PC-9 (cell line): ENCODE results near the gene BRD4. TPM values are rescaled to one million over a fixed set of nuclear protein-coding genes. Genes with fewer than 3 reads are reported as not detected.

ENCODE experiments used
- BruUV-seq: library from RNA; stranded (reverse); fragments of 400-500 nt; replicated peaks from 2 replicates; lab custom pipeline; 2021; lab: Mats Ljungman, UMichigan
- CTCF ChIA-PET: fragments of 300-600 bp; sonication (Branson Sonifier 250); formaldehyde crosslinking; loops from one replicate; lab custom pipeline; 2022; ENCODE audit warnings: antibody characterized with exemption; lab: Charles Lee
- POLR2A ChIA-PET: fragments of 300-600 bp; sonication (Branson Sonifier 250); formaldehyde crosslinking; loops from one replicate; lab custom pipeline; 2022; ENCODE audit warnings: antibody characterized with exemption; ENCODE audit not compliant: unreplicated experiment; lab: Charles Lee
- DNase-seq, 2 experiments: peaks; one replicate each; pipeline versions ENCODE4 v3.0.0 to v3.0.0-alpha.2; 2015 to 2022; ENCODE audit warnings: mixed read lengths in 1 of 2
- H2AFZ ChIP-seq: fragments of 200-600 bp; sonication (generic); 2 replicates; pipeline ENCODE4 v1.8.1; 2017; ENCODE audit warnings: antibody characterized with exemption
- H3F3A ChIP-seq: fragments of 200-600 bp; sonication (generic); 2 replicates; pipeline ENCODE4 v1.8.1; 2017; ENCODE audit warnings: antibody characterized with exemption, mild to moderate bottlenecking, low read depth; ENCODE audit not compliant: insufficient read depth
- H3K27ac ChIP-seq: fragments of 200-600 bp; sonication (generic); 2 replicates; pipeline ENCODE4 v1.6.1; 2016; ENCODE audit warnings: mixed run types
- H3K27me3 ChIP-seq: fragments of 200-600 bp; sonication (generic); 2 replicates; pipeline ENCODE4 v1.6.1; 2016; ENCODE audit warnings: low read depth, mixed run types; ENCODE audit not compliant: insufficient read depth
- H3K36me3 ChIP-seq: fragments of 200-600 bp; sonication (generic); 2 replicates; pipeline ENCODE4 v1.6.1; 2016; ENCODE audit warnings: low read depth, mixed run types
- H3K4me1 ChIP-seq: fragments of 200-600 bp; sonication (generic); replicated peaks from 2 replicates; pipeline ENCODE4 v1.6.1; 2016; ENCODE audit warnings: mixed run types; ENCODE audit not compliant: insufficient read depth
- H3K4me2 ChIP-seq: fragments of 200-600 bp; sonication (generic); 2 replicates; pipeline ENCODE4 v1.6.1; 2017; ENCODE audit warnings: mixed run types
- H3K4me3 ChIP-seq: fragments of 200-600 bp; sonication (generic); 2 replicates; pipeline ENCODE4 v1.6.1; 2016; ENCODE audit warnings: mixed run types
- H3K79me2 ChIP-seq: fragments of 200-600 bp; sonication (generic); 2 replicates; pipeline ENCODE4 v1.6.1; 2017; ENCODE audit warnings: low read depth, mixed run types
- H3K9me2 ChIP-seq: fragments of 200-600 bp; sonication (generic); 2 replicates; pipeline ENCODE4 v1.8.1; 2017; ENCODE audit warnings: mild to moderate bottlenecking; ENCODE audit not compliant: insufficient read depth
- H3K9me3 ChIP-seq: fragments of 200-600 bp; sonication (generic); 2 replicates; pipeline ENCODE4 v1.8.1; 2016; ENCODE audit warnings: low read depth; ENCODE audit not compliant: insufficient read depth
- H4K20me1 ChIP-seq: fragments of 200-600 bp; sonication (generic); 2 replicates; pipeline ENCODE4 v1.8.1; 2017; ENCODE audit not compliant: insufficient read depth
- EZH2 ChIP-seq: fragments of 200-600 bp; sonication (generic); IDR thresholded peaks from 2 replicates; pipeline ENCODE4 v1.8.0; 2017; ENCODE audit warnings: antibody characterized with exemption, low read depth
- intact Hi-C: fragments of 100-400 bp; cut with micrococcal nuclease; formaldehyde crosslinking; loops from one replicate; pipeline ENCODE4 v1.10.0; 2022; ENCODE audit not compliant: unreplicated experiment
- total RNA-seq: library from RNA; stranded (reverse); gene quantifications from 2 replicates; pipeline ENCODE4 v1.2.3, GENCODE V29; 2021
- TF ChIP-seq, protein P1 (sequence below): fragments of 200-600 bp; sonication (generic); conservative IDR thresholded peaks from 2 replicates; pipeline ENCODE4 v1.6.1; 2017; ENCODE audit warnings: mixed run types, antibody characterized with exemption, mild to moderate bottlenecking, moderate library complexity

The BRD4 gene
- total RNA-seq, 1 experiment from 2014 or later: 138 TPM

DNA sequence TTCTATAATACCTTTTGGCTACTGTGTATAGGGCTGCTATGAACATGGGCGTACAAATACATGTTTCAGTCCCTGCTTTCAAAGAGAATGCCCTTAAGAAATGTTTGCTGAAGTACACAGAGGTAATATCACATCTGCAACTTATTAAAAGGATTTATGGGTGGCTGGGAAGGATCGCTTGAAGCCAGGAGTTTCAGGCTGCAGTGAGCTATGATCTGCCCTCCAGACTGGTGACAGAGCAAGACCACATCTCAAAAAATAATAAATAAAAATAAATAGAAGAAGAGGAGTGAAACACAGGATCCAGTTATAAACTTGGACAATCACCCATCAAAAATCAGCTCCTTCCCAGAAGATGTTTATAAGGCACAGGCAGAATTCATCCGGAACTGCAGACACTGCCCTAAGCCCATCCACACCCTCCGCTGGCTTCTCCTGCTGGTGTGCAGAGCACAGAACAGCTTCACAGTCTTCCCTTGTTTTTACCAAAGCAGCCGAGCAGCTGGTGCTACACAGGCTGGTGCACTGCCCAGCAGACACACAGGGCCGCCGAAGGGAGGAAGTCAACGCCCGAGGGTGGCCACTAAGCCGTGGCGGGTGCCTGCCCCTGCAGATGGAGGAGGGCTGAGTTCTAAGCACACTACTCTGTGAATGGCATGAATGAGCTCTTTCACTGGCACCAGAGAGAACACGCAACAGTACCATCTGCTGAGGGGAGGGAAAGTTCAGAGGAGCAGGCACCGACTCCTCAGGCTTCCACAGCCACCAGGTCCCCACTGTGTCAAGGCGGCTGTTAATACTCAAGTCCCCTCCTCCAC, 44.0 kb downstream of the BRD4 start:
- Histone ChIP-seq H3K9me2 (no peaks in the 10 kb centered on the region), H3K4me1 (peaks cover 33% of the 10 kb centered on the region), H3K4me3 (no peak overlapping the region), H4K20me1 (peaks cover 100% of the 10 kb centered on the region), H2AFZ (no peak overlapping the region), H3K4me2 (no peak overlapping the region), H3K36me3 (no peaks in the 10 kb centered on the region), H3K79me2 (peaks cover 100% of the 10 kb centered on the region), H3K27me3 (no peaks in the 10 kb centered on the region), H3K27ac (no peak overlapping the region), H3F3A (peaks cover 28% of the 10 kb centered on the region; the same call in 1 of the 2 replicates), H3K9me3 (no peaks in the 10 kb centered on the region)
- BruUV-seq: no TSS peak
- no peak for DNase-seq
- ChIA-PET POLR2A (interaction anchor here (0.7 kb wide), 1 partner anchor 55 kb away, joined by 7 read pairs; no protein-coding TSS in a partner anchor), CTCF (no interaction called here)
- intact Hi-C loops: no loop called here
- TF ChIP-seq, protein P1, sequence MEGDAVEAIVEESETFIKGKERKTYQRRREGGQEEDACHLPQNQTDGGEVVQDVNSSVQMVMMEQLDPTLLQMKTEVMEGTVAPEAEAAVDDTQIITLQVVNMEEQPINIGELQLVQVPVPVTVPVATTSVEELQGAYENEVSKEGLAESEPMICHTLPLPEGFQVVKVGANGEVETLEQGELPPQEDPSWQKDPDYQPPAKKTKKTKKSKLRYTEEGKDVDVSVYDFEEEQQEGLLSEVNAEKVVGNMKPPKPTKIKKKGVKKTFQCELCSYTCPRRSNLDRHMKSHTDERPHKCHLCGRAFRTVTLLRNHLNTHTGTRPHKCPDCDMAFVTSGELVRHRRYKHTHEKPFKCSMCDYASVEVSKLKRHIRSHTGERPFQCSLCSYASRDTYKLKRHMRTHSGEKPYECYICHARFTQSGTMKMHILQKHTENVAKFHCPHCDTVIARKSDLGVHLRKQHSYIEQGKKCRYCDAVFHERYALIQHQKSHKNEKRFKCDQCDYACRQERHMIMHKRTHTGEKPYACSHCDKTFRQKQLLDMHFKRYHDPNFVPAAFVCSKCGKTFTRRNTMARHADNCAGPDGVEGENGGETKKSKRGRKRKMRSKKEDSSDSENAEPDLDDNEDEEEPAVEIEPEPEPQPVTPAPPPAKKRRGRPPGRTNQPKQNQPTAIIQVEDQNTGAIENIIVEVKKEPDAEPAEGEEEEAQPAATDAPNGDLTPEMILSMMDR: no peak
- no peak for TF ChIP-seq EZH2

DNA sequence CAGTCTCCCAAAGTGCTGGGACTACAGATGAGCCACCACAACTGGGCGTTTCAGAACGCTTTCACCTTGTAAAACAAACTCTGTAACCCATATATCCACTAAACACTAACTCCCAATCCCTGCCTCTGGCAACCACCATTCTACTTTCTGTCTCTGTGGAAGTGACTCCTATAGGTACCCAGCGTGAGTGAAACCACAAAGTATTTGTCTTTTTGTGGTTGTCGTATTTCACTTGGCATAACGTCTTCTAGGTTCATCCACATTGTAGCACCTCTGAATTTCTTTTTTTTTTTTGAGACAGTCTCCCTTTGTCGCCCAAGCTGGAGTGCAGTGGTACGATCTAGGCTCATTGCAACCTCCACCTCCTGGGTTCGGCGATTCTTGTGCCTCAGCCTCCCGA, 44.8 kb downstream of the BRD4 start:
- H3F3A ChIP-seq: peaks cover 23% of the 10 kb centered on the region; the same call in 1 of the 2 replicates
- H3K4me2 ChIP-seq: no peak overlapping the region
- H2AFZ ChIP-seq: no peak overlapping the region
- H3K4me3 ChIP-seq: no peak overlapping the region
- H3K4me1 ChIP-seq: peaks cover 42% of the 10 kb centered on the region
- TSS peak; percentile 4 for BruUV-seq
- H4K20me1 ChIP-seq: peaks cover 99% of the 10 kb centered on the region
- no peaks in the 10 kb centered on the region for H3K9me2 ChIP-seq
- TF ChIP-seq EZH2: no peak
- TF ChIP-seq, protein P1: no peak
- ChIA-PET CTCF (no interaction called here), POLR2A (no interaction called here)
- no peak for DNase-seq
- intact Hi-C loops: no loop called here
- no peaks in the 10 kb centered on the region for H3K27me3 ChIP-seq
- no peaks in the 10 kb centered on the region for H3K9me3 ChIP-seq
- no peaks in the 10 kb centered on the region for H3K36me3 ChIP-seq
- H3K79me2 ChIP-seq: peaks cover 100% of the 10 kb centered on the region
- H3K27ac ChIP-seq: no peak overlapping the region

DNA sequence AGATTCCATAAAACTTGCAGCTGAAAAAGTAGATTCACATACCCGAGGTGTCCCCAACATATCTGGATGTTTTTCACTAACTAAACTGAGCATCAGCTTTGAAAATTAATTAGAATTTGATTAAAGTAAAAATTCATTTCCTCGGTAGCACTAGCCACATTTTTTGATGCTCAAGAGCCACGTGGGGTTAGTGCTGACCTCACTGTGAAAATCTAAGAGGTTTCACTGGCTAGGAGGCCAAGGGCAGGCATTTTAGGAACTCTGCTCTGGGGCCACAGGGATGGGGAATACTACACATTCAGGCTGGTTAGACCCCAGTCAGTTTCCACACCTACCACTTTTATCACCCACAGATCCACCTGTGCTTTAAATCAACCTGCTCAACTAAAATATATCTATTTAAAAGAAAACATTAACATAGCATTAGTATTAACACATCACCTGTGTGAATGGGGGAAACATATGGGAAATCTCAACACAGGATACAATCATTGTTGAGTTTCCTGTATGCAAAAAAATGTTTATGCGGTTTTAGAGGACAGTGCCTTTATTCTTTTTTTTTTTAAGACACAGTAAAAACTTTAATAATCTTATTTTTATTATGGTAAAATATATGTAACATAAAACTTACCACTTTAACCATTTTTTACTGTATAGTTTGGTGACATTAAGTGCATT, 45.5 kb downstream of the BRD4 start:
- Histone ChIP-seq H3K79me2 (peaks cover 100% of the 10 kb centered on the region), H2AFZ (no peak overlapping the region), H3K9me2 (no peaks in the 10 kb centered on the region), H3F3A (peaks cover 30% of the 10 kb centered on the region), H3K36me3 (no peaks in the 10 kb centered on the region), H4K20me1 (peaks cover 99% of the 10 kb centered on the region), H3K9me3 (no peaks in the 10 kb centered on the region), H3K4me1 (peaks cover 43% of the 10 kb centered on the region), H3K4me2 (no peak overlapping the region), H3K4me3 (no peak overlapping the region), H3K27me3 (no peaks in the 10 kb centered on the region), H3K27ac (no peak overlapping the region)
- TF ChIP-seq, protein P1: no peak
- TF ChIP-seq EZH2: no peak
- ChIA-PET CTCF (no interaction called here), POLR2A (no interaction called here)
- no peak for DNase-seq
- intact Hi-C loops: no loop called here
- no TSS peak for BruUV-seq
